DMS153 (cell line): Measurements from ENCODE around the gene USP25.

Experiments
- DNase-seq: peaks from one replicate; lab custom pipeline; 2025; lab: John Stamatoyannopoulos, UW

The USP25 gene

GRCh38 chr21:15766952-15767603 is 37.3 kb downstream of the USP25 start:
- DNase-seq = no peak

GRCh38 chr21:15768045-15768601 is 38.3 kb downstream of the USP25 start:
- no peak for DNase-seq

DNA sequence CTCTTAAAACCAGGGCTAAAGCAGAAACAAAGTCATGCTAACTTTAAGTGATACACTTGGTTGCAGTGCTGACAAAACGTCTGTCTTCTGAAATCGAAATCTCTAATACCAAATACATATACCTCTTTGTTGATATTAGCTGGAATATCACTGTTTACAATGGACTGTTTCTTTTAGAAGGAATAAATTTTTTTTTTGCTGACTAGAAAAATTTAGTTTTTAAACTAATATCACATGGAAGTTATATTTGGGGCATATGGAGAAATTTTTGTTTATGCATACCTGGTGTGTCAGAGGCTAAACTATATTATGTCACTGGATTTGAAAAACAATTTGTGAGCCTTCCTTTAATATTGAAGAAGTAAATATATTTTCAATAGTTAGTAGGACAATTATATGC is 39.1 kb downstream of the USP25 start:
- DNase-seq = no peak

DNA sequence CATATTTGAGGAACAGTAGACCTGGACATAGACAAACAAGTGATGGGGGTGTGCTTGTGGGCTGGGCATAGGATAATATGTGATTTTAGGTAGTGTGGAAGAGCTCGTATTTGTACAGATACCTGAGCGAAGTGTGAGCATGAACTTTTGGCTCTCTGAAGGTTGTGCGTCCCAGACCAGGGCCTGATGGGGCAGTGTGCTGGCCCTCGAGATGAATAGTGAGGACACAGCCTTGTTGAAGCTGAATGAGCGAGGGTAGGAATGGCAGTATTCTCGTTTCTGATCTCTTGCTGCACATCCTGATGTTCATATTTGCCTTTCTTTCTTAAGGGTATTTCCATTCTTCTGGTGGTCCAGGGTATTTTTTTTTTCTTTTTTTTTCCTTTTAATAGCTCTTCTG is 41.5 kb downstream of the USP25 start:
- no peak for DNase-seq

DNA sequence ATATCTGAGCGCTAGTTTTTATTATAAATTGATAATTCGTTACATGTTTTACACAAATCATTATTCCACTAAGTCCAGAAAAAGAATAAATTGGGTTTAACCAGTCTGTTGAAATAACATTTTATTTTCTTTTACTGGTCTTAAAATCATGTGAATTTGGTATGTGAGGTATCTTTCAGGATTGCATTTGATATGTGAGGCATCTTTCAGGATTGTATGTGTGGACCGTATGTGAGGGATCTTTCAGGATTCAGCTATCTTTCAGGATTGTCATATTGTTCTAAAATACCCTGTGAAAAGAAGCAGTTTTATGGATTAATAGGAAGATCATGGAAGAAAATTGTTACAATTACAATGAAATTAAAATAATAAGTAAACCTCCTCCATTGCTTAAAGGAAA is 42.9 kb downstream of the USP25 start:
- DNase-seq = no peak

- no peak for DNase-seq
Observed at GRCh38 chr21:15774590-15774989, 44.8 kb downstream of the USP25 start.

DNA sequence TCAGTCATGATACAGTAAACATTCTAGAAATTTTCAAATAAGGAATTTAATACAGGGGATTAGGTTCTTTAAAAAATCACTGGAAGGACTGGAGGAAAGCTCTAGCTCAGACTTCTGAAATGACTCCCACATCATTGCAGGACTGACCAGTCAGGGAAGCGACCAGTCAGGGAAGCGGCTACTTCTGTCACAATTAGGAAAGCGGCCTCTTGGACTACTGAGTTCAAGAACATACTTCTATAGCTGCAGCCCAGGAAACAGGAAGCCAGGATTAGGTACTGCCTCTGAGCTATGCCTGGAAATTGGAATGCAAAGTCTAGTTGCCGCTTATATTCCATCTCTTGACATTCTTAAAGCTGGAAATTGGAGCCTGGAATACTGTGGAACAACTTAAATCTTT is 45.5 kb downstream of the USP25 start:
- no peak for DNase-seq

- no peak for DNase-seq
Observed at GRCh38 chr21:15775981-15776380, 46.2 kb downstream of the USP25 start.

DNA sequence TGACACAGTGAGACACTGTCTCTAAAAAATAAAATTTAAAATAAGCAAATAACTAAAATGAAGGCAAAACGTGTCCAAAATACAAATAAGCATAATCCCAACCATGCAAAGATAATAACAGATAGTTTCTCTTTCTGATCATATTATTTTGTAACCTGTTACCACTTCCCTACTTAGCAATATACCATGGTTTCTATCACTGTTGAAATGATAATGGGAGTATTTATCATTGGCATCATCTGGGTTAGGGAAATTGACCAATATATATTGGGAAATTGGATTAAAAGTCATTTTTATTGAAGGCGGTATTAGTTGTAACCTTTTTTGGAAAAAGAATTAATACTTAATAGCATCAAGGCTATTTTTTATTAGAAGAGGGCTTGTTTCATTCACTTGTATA is 47.0 kb downstream of the USP25 start:
- DNase-seq = no peak

GRCh38 chr21:15781986-15782385 is 52.2 kb downstream of the USP25 start:
- DNase-seq = no peak

GRCh38 chr21:15788847-15789523 is 59.2 kb downstream of the USP25 start:
- no peak for DNase-seq

GRCh38 chr21:15793109-15793508 is 63.3 kb downstream of the USP25 start:
- no peak for DNase-seq

DNA sequence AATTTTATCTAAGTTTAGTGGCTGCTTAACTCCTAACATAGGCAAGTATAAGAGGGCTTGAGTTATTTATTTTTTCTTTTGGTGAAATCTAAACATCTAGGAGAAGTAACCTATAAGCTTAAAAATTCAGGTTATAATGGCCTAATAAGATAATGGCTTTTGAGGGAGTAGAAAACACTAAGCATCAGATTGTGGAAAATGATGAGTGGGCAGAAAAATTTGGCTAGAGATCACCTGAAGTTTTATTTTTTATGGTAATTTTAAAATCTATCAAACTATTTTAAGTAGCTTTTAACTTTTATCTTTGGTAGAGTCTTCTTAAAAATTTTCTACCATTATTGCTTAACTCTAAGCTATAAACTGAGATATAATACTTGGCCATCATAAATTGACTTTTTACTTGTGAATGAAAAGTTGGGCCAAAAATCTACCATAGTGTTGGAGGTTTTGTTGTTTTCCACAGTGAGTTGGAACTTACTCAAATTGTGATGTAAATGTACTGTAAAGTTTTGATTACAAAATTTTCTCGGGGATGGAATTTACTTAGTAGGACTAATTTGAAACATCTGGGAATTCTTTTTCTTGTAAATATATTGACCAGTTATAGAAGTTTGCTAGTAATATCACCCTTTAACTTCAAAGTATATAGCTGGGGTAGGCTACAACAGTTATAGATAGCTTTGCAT is 63.9 kb downstream of the USP25 start:
- DNase-seq = no peak

- DNase-seq = no peak
Observed at GRCh38 chr21:15794277-15794912, 64.6 kb downstream of the USP25 start.

DNA sequence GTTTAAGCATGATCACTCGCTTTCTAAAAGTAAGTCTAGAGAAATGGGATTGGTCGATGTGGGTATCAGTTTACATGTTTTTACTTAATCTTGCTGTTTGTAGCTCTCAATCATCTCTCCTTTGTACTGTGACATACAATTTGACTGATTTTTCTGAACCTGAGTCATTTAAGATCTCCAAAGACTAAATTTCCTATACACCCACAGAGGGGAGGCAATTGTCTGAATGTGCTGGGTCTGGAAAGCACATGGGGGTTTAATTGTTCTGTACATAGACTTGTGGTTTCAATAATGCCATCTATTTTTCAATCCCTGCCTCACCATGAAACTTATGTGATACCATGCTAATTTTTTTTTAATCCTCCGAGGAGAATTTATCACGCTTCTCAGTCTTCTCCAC is 65.8 kb downstream of the USP25 start:
- DNase-seq = no peak

GRCh38 chr21:15797577-15798363 is 68.0 kb downstream of the USP25 start:
- no peak for DNase-seq

- DNase-seq = no peak
Observed at GRCh38 chr21:15801352-15801863, 71.6 kb downstream of the USP25 start.

DNA sequence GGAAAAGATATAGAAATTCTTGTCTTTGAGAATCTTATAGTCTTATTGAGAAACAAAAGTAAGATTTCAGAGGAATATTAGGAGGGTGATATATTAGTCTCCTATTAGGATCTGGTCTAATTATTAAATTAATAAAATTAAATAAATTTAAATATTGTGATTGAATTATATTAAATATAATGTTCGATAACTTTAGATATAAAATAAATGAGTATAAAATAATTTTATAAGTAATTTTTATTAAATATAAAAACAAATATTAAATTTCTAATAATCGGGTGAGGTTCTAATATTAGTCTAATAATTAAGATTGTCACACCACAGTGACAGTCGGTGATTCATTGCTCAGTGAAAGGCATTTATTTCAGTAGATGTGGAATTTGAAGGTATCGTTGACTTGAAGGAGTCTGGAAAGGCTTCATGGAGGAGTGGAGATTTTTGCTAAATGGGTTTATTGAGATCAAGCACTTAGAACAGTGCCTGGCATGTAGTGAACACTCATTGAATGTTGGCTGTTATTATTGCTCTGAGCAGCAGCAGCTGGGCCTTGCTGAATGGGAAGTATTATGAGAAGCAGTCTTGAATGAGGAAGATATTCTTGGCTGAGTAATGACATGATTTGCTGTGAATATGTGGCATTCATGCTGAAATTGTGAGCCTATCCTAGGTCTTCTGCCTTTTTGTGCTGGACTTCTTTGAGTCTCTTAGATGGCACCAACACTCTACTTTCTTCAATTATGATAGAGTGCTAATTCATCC is 74.6 kb downstream of the USP25 start:
- DNase-seq = no peak

DNA sequence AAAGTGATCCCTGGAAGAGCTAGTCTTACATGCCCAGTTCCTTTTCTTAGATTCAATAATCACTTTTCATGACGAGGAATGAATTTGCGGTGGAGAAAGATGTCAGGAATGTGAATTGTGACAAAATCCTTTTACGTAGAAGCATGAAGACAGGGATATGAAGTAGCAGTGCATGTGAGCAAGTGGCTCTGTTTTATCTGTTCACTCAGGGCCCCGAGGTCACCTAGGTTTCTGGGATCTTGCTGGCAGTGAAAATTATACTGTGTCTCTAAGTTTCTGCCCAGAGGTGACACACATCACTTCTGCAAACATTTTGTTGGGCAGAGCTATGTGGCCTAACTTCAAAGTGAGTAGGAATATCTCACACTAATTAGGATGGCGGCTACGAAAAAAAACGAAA is 79.3 kb downstream of the USP25 start:
- DNase-seq = no peak

- no peak for DNase-seq
Observed at GRCh38 chr21:15809818-15810217, 80.0 kb downstream of the USP25 start.

- DNase-seq = no peak
Observed at GRCh38 chr21:15815285-15815684, 85.5 kb downstream of the USP25 start.
